Endothelial cell of umbilical vein (primary cell): Measurements from ENCODE around the gene CTNNA2. TPM values are rescaled to one million over a fixed set of nuclear protein-coding genes. Genes with fewer than 3 reads are reported as not detected.

Experiments used
- BruUV-seq: library from RNA; stranded (reverse); fragments of 400-500 nt; replicated peaks from 2 replicates; lab custom pipeline; 2021; lab: Mats Ljungman, UMichigan
- CTCF ChIA-PET: fragments of 300-600, 350-600 bp; sonication (Branson Sonifier 250); formaldehyde crosslinking; loops from one replicate; lab custom pipeline; 2021; ENCODE audit warnings: antibody characterized with exemption, inconsistent platforms; lab: Charles Lee
- POLR2A ChIA-PET: fragments of 300-600, 350-600 bp; sonication (Branson Sonifier 250); formaldehyde crosslinking; loops from one replicate; lab custom pipeline; 2021; ENCODE audit warnings: antibody characterized with exemption, inconsistent platforms; lab: Charles Lee
- DNase-seq: peaks from one replicate; pipeline ENCODE4 v3.0.0-alpha.2; 2011; ENCODE audit warnings: low read depth, low spot score
- FAIRE-seq: peaks from 2 replicates; lab custom pipeline; 2011; peaks lifted over from hg19 to GRCh38; lab: Jason Lieb, UNC
- H2AFZ ChIP-seq: 2 replicates; pipeline ENCODE4 v1.6.0; 2012; ENCODE audit warnings: low read depth, low read length, control low read depth, inconsistent platforms
- H3K27ac ChIP-seq: 2 replicates; pipeline ENCODE4 v1.5.1; 2011; ENCODE audit warnings: low read depth, mild to moderate bottlenecking, control low read depth, low read length, moderate library complexity; ENCODE audit not compliant: insufficient read depth
- H3K27me3 ChIP-seq, 2 experiments: 2 replicates each; pipeline versions ENCODE4 v1.6.0 to v1.6.1; 2011; ENCODE audit warnings: low read length in 2 of 2, mixed read lengths in 1 of 2; ENCODE audit not compliant: control insufficient read depth in 2 of 2, insufficient read depth in 2 of 2
- H3K36me3 ChIP-seq, 2 experiments: 2 replicates in 1 of 2; 3 replicates in 1 of 2; pipeline ENCODE4 v1.5.1; 2011; ENCODE audit warnings: low read length in 2 of 2, mild to moderate bottlenecking in 1 of 2, moderate library complexity in 1 of 2; ENCODE audit not compliant: control insufficient read depth in 2 of 2, insufficient read depth in 2 of 2; ENCODE audit errors: extremely low read depth in 1 of 2
- H3K4me1 ChIP-seq: 3 replicates; pipeline ENCODE4 v1.5.1; 2011; ENCODE audit warnings: mild to moderate bottlenecking, low read length; ENCODE audit not compliant: control insufficient read depth, insufficient read depth; ENCODE audit errors: extremely low read depth
- H3K4me2 ChIP-seq: 2 replicates; pipeline ENCODE4 v1.6.1; 2011; ENCODE audit warnings: low read length, control low read depth, mixed read lengths; ENCODE audit not compliant: insufficient read depth
- H3K4me3 ChIP-seq, 3 experiments: fragments of 200-600 bp in 1 of 3; sonication (generic), shearing (Covaris generic) in 1 of 3; replicated peaks in 1 of 3; 2 replicates each; pipeline ENCODE4 v1.5.1; 2011 to 2016; ENCODE audit warnings: control low read depth in 3 of 3, low read length in 3 of 3, mild to moderate bottlenecking in 2 of 3, inconsistent platforms in 1 of 3, low read depth in 1 of 3, moderate library complexity in 1 of 3; ENCODE audit not compliant: insufficient read depth in 1 of 3
- H3K79me2 ChIP-seq: 2 replicates; pipeline ENCODE4 v1.6.0; 2012; ENCODE audit warnings: low read length, inconsistent platforms; ENCODE audit not compliant: control insufficient read depth, insufficient read depth
- H3K9ac ChIP-seq: replicated peaks from 2 replicates; pipeline ENCODE3; 2011; ENCODE audit warnings: low read length, control low read depth; ENCODE audit not compliant: insufficient read depth; ENCODE audit errors: extremely low read depth
- H3K9me1 ChIP-seq: replicated peaks from 3 replicates; pipeline ENCODE4 v1.6.0; 2011; ENCODE audit warnings: mild to moderate bottlenecking, low read length; ENCODE audit not compliant: control insufficient read depth, insufficient read depth; ENCODE audit errors: extremely low read depth
- H3K9me3 ChIP-seq: replicated peaks from 2 replicates; pipeline ENCODE4 v1.5.1; 2012; ENCODE audit warnings: low read length, inconsistent platforms; ENCODE audit not compliant: control insufficient read depth, insufficient read depth
- H4K20me1 ChIP-seq: replicated peaks from 2 replicates; pipeline ENCODE3; 2011; ENCODE audit warnings: mild to moderate bottlenecking, low read length; ENCODE audit not compliant: control insufficient read depth, insufficient read depth; ENCODE audit errors: extremely low read depth
- CTCF ChIP-seq, 2 donors: IDR thresholded peaks; 1 replicate in 1 of 2; 2 replicates in 1 of 2; pipeline ENCODE4 v1.5.1; 2011; ENCODE audit warnings: low read length in 2 of 2, mild to moderate bottlenecking in 2 of 2, moderate library complexity in 2 of 2, control low read depth in 1 of 2, inconsistent platforms in 1 of 2, low read depth in 1 of 2; ENCODE audit not compliant: insufficient read depth in 1 of 2; ENCODE audit errors: extremely low read depth in 1 of 2
- EZH2 ChIP-seq: IDR thresholded peaks from 2 replicates; pipeline ENCODE4 v1.6.1; 2012; ENCODE audit warnings: borderline replicate concordance, low read depth, mild to moderate bottlenecking, moderate library complexity, low read length, inconsistent platforms; ENCODE audit not compliant: severe bottlenecking
- FOS ChIP-seq: IDR thresholded peaks from 2 replicates; pipeline ENCODE4 v1.6.1; 2011; ENCODE audit warnings: mild to moderate bottlenecking, low read length, moderate library complexity, borderline replicate concordance; ENCODE audit not compliant: insufficient read depth
- GATA2 ChIP-seq: IDR thresholded peaks from 2 replicates; pipeline ENCODE4 v1.7.0; 2011; ENCODE audit warnings: low read depth, mild to moderate bottlenecking, moderate library complexity, mixed read lengths, low read length; ENCODE audit not compliant: insufficient read length, insufficient read depth
- JUN ChIP-seq: IDR thresholded peaks from 2 replicates; pipeline ENCODE4 v1.6.1; 2011; ENCODE audit warnings: borderline replicate concordance, low read depth; ENCODE audit not compliant: insufficient read length, insufficient read depth
- MYC ChIP-seq: IDR thresholded peaks from one replicate; pipeline ENCODE4 v1.6.1; 2011; ENCODE audit warnings: mild to moderate bottlenecking, low read depth, low read length
- POLR2A ChIP-seq: IDR thresholded peaks from 2 replicates; pipeline ENCODE4 v1.6.1; 2012; ENCODE audit warnings: low read depth, mild to moderate bottlenecking, control low read depth, low read length
- POLR2AphosphoS5 ChIP-seq: IDR thresholded peaks from 2 replicates; pipeline ENCODE4 v1.6.1; 2012; ENCODE audit warnings: low read depth, mild to moderate bottlenecking, control low read depth, low read length, moderate library complexity; ENCODE audit not compliant: insufficient read depth
- dilution Hi-C: fragments of 300-500 bp; cut with MboI; formaldehyde crosslinking; loops from one replicate; pipeline ENCODE4 v1.15.0; 2019; ENCODE audit warnings: low sequenced_read_pairs; ENCODE audit not compliant: extremely low pct_ligation_motif_present
- intact Hi-C: fragments of 100-400 bp; cut with micrococcal nuclease; formaldehyde crosslinking; loops from one replicate; pipeline ENCODE4 v1.10.0; 2022
- polyA plus RNA-seq, 4 experiments: library from polyadenylated mRNA; depleted of rRNA in 3 of 4; stranded (reverse) in 3 of 4; unstranded in 1 of 4; fragments of >200 nt; gene quantifications; 2 replicates each; pipeline versions ENCODE4 v1.2.1 to v1.2.3, GENCODE V29; 2011 to 2012; ENCODE audit warnings: missing spikeins in 1 of 4
- total RNA-seq: library from RNA; stranded (reverse); gene quantifications from 2 replicates; pipeline ENCODE4 v1.2.3, GENCODE V29; 2021
- TF ChIP-seq, protein P1 (sequence below): IDR thresholded peaks from 2 replicates; pipeline ENCODE4 v1.6.1; 2011; ENCODE audit not compliant: insufficient read depth, insufficient read length

Gene CTNNA2
- total and polyA plus RNA-seq, 2 donors (not counting 3 experiments of a cell fraction or from before 2014, with no cell fraction given), result not detected

DNA sequence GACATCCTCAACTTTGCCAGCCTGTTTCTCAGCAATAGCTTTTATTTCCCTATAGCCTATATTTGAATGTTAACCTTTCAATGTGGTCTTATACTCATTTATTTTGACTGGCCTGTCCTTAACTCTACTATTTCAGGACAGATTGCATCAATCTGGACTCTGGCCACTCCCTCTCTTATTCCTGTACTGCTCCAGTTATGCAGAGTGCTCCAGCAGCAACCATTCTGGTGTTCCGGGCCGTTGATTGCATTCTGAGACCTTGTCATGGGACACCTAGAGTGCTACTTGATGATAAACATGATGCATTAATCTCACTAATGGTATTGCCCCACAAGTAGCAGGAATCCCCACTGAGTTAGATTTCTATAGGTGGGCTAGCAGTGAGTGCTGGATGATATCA lies 428.3 kb downstream of the CTNNA2 start:
- Histone ChIP-seq H3K27me3 (no peaks in the 10 kb centered on the region), H4K20me1 (no peaks in the 10 kb centered on the region), H3K9ac (no peak overlapping the region), H3K4me3 (no peak overlapping the region), H3K4me1 (no peaks in the 10 kb centered on the region), H3K4me2 (no peak overlapping the region), H3K9me3 (no peaks in the 10 kb centered on the region), H3K36me3 (no peaks in the 10 kb centered on the region), H3K79me2 (no peaks in the 10 kb centered on the region), H3K27ac (no peak overlapping the region), H3K9me1 (no peaks in the 10 kb centered on the region), H2AFZ (no peak overlapping the region)
- CTCF ChIA-PET, result no interaction called here
- DNase-seq (no peak), FAIRE-seq (no peak)
- dilution Hi-C loops, result no loop called here
- intact Hi-C loops, result no loop called here
- no TSS peak for BruUV-seq
- POLR2A ChIA-PET, result no interaction called here
- TF ChIP-seq EZH2 (no peak), FOS (no peak), MYC (no peak), POLR2A (no peak), GATA2 (no peak), JUN (no peak), CTCF (IDR thresholded peaks at IDR 0.05; ENCODE audit: extremely low read depth in 1 of 2, insufficient read depth in 1 of 2, low read depth in 1 of 2, low read length in 2 of 2) (no peak), POLR2AphosphoS5 (no peak)
- TF ChIP-seq, protein P1, sequence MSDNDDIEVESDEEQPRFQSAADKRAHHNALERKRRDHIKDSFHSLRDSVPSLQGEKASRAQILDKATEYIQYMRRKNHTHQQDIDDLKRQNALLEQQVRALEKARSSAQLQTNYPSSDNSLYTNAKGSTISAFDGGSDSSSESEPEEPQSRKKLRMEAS, result no peak
